Tibial nerve (tissue), 4 donors: ENCODE measurements around the gene RAB8A.

Experiments
- CTCF ChIP-seq, 5 experiments: fragments of 200-600 bp in 3 of 5; fragments of 450-650 bp in 2 of 5; sonication (generic) in 3 of 5; IDR thresholded peaks; one replicate each; pipeline ENCODE4 v1.5.1; 2016 to 2019; ENCODE audit warnings: antibody characterized with exemption in 5 of 5, mild to moderate bottlenecking in 3 of 5, moderate library complexity in 2 of 5
- EP300 ChIP-seq, 2 donors: sonication (generic); formaldehyde crosslinking; IDR thresholded peaks; one replicate each; pipeline ENCODE4 v1.6.1; 2017; ENCODE audit warnings: antibody characterized with exemption in 2 of 2, mild to moderate bottlenecking in 1 of 2
- POLR2A ChIP-seq, 2 donors: fragments of 450-650 bp; IDR thresholded peaks; one replicate each; pipeline ENCODE4 v1.6.1; 2017; ENCODE audit warnings: antibody characterized with exemption in 2 of 2, mild to moderate bottlenecking in 2 of 2, moderate library complexity in 2 of 2

- TF ChIP-seq CTCF (IDR thresholded peaks at IDR 0.05) (no peak), POLR2A (IDR thresholded peaks at IDR 0.05) (no peak), EP300 (IDR thresholded peaks at IDR 0.05) (no peak)
Observed at GRCh38 chr19:16121967-16122366, 10.3 kb downstream of the RAB8A start.
